Right renal pelvis (tissue), 4 donors: ENCODE measurements around the gene FAM131A. TPM values are rescaled to one million over a fixed set of nuclear protein-coding genes. Genes with fewer than 3 reads are reported as not detected.

Experiments
- DNase-seq, 4 donors: peaks; one replicate each; pipeline ENCODE4 v3.0.0-alpha.2; 2013; ENCODE audit warnings: low read depth in 4 of 4, low spot score in 3 of 4, missing footprints in 1 of 4
- polyA plus RNA-seq, 4 donors: library from polyadenylated mRNA; unstranded; fragments of 120-200 nt; gene quantifications; one replicate each; pipeline ENCODE4 v1.2.1, GENCODE V29; 2013; ENCODE audit not compliant: insufficient read length in 4 of 4

FAM131A gene
- polyA plus RNA-seq, 4 donors, result 10.5 to 15.7 (median 11.0) TPM

DNA sequence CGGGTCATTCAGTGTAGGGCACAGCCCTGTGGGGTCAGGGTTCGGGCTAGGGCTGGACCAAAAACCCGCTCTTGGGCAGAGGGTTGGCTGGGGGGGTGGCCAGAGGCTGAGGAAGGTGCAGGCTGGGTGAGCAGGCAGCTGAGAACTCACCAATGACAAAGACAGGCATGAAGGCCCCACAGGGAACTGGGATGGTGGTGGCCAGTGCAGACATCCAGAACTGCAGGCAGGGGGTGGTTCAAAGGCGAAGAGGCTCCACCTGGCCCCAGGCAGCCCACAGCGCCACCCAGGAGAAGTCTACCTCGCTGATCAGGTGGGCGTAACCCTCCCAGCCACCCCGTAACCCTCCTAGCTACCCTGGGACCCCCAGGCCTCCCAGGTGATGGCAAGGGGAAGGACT, 17.4 kb downstream of the FAM131A start:
- no peak for DNase-seq

DNA sequence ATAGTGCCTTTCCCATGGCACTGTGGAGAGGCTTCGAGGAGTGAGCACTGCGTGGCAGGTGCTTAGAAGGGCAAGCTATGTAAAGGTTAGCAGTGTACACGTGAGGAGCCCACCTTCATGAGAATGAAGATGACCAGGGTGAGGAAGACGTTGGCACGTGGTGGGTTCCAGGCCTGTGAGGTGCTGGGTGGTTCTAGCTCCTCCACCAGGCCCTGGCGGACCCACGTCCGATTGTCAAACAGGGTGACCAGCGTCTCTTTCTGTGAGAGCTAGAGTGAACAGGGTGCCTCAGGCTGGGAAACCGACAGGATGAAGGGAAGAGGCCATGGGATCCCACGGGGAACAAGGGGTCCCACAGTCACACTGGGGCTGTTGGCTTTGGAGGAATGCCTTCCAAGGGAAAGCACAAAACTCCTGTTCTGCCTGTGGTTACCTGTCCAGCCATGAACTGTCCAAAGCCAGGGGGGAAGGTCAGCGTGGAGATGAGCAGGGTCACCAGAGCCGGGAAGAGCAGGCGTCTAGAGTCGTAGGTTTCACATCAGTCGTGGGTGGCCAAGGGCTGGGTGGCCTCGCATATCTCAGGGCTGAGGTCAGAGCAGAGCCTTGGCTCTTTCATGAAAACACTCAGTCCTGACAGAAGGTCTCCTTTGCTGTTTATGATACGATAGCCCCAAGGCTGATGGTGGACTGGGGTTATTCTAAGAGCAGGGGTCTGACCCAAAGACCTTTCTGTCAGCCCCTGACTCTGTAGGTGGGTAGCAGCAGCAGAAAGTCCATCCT, 18.1 kb downstream of the FAM131A start:
- no peak for DNase-seq

DNA sequence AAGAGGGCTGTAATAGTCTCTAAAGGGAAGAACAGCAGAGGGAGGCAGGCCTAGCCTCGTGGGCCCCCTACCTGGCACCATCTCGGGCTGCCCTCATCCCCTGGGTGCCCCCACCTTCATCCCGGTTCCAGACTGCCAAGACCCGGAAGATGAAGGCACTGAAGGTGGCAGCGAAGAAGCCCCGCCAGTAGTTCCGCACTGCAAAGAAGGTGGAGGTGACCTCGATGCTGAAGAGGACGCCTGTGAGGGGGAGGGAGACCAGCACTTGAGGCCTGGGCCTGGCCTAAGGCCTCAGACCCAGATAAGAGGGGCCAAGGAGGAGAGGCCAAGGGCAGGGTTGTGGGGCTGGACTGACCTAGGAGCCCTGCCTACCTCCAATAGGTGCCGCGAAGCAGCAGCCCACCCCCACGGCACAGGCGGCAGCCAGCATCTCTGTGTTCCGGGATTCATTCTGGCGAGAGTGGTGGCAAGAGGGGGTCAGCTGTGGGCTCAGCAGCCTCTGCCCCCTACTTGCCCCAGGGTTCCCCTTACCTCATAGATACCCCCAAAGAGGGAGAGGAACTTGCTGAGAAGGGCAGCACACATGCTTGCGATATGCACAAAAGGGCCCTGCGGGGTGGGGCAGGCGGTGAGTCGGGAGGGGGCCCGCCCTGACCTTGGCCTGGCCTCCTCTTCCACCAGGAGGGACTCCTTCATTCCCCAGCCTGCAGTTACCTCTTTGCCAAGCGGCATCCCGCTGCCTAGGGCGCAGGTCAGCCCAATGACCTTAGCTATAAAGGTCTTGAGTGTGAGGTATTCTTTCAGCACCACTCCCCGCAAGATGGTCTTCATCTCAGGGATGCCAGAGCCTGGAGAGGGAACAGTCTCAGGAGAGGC, 20.1 kb downstream of the FAM131A start:
- DNase-seq, result no peak

DNA sequence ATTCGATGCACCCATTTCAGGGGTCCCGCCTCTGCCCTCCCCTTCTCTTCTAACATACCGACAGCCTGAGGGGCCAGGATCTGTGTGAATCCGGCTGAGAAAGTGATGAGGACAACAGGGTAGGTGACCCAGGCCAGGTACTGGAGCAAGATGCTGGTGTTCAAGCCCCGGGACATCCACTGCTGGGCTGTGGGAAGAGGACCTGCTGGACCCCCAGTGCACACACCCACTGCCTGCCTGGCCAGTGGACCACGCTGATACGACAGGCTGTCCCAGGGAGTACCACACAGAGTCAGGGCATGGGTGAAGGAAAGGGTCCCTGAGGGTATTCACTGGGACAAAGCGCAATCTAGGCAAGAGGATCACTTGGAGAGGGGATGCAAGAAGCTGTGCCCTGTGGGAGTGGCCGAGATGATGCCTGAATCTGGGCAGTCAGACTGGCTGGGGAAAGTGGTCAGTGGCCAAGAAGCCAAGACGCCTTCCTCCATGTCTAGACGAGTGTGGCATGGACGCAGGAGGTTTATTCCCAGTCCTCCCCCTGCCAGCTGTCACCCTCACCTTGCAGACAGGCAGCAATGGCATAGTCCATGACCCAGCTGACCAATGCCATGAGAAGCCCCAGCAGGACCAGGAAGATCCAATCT, 20.8 kb downstream of the FAM131A start:
- no peak for DNase-seq

DNA sequence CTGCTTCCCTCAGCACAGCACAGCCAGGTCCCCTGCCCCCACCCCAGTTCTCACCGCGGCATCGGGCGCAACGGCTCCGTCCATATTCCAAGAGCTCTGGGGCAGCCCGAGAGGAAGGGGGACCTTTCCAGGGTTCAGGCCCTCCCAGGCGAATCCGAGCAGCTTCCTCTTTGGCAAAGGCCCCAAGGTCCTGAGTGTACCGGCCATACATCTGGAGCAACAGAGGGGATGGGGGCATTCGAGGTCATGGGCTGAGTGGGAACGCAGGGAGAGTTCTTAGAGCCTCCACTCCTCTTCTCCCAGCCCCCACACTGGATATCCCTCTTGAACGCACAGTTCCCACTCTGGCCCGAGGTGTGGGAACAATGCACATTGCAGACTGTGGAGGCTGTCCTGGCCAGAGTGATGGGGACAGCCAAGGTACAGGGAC, 21.5 kb downstream of the FAM131A start:
- DNase-seq, result no peak

DNA sequence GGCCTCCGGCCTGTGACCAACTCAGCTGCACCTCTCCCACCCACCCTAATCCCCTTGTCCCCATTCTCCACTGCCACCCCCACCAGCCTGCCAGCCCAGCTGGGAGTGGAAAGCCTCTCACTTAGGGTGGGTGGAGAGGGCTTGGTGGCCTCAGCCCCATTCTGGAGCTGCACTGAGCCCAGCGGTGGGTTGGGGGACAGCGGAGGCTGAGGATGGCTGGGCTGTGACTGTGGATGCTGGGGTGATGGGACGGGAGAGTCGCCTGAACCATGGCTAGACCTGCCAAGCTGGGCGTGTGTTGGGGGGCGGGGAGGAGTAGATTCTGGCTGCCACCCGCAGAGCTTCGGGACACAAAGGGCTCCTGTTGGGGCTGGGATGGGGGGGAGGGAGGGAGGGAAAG, 22.2 kb downstream of the FAM131A start:
- no peak for DNase-seq

DNA sequence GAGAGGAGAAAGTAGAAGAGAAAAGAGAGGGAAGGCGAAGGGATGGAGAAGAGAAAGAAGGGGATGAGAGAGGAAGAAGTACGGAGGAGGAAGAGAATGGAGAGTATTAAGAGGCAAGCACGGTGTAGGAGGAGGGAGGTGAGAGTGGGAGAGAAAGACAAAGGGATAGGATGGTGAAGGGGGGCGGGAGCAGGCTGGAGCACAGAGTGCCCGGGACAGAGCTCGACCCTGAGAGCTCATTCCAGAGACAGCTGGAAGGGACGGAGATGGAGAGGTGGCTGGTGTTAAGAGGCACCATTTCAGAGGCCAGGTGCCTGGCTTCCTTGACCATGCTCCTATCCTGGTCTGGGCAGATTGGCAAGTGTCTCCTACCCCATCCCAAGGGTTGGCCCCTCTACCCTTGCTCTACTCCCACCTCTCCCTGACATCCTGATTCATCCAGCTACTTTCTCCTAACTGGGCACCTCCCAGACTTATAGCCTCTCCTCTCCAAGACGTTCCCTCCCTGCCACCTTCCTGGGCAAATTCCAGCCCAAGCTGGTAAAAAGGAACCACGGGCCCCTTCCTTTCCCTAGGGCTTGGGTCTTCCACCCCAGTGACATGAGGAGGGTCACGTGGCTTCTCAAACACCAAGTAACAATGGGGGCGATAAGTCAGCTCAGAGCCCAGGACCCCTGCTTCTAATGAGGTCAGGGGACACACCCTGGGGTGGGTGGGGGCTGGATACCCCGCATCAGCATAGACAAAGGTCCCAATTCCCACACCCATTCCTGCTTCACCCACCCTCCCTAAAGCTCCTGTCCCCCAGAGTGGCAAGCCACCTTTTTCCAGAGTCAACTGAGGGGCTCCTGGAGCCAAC, 22.9 kb downstream of the FAM131A start:
- no peak for DNase-seq

DNA sequence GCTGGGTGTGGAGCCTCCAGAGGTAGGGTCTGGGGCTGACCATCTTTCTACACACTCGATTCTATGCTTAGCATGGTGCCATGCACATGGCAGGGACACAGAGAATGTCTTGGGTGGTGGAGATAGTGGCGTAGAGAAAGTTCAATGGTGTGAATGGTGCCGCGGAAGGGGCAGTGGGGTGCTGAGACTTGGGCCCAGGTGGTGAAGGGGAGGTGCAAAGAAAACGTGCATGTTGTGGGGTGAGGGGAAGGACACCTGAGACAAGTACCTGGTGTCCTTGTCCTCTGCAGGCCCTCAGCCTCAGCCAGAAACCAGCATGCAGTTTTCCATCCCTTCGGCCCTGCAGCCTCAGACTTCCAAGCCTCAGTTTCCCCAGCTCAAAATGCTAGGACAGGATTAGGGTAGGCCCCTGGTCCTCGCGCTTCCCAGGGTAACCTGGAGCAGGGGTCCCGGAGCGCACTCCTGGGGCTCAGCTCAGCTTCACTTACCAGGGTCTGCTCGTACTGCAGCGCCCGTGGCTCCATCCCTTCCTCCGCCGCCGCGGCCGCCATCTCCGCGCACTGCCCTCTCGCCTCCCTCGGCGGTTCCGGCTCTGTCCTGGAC, 23.6 kb downstream of the FAM131A start:
- DNase-seq, result no peak

DNA sequence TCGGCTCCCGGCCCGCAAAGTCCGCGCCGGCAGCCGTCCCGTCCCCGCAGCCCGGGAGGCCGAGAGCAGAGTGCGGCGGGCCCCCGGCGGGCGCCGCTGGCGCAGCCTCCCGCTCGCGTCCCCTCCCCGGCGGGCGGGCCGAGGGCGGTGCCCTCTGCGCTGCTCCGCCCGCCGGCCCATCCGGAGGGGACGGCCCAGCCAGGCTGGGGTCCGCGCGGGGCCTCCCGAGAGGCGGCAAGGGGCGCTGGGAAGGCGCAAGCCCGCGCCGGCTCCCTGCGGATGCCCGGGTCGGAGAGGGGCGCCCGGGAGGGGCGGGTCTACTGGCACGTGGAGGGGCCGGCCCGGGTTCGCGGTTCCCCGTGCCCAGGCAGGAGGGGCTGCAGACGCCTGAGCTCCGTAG, 24.1 kb downstream of the FAM131A start, which contains the start of the genes CLCN2 and POLR2H:
TSS of gene CLCN2 (minus strand) at position 74 of the 400 bp plus-strand sequence. CDS start 126 bp downstream, outside the sequence.
TSS of gene POLR2H (plus strand) at position 179 of the 400 bp plus-strand sequence. CDS start 1,783 bp downstream, outside the sequence.
- peak in 1 of 4 donors; percentile 68 for DNase-seq

DNA sequence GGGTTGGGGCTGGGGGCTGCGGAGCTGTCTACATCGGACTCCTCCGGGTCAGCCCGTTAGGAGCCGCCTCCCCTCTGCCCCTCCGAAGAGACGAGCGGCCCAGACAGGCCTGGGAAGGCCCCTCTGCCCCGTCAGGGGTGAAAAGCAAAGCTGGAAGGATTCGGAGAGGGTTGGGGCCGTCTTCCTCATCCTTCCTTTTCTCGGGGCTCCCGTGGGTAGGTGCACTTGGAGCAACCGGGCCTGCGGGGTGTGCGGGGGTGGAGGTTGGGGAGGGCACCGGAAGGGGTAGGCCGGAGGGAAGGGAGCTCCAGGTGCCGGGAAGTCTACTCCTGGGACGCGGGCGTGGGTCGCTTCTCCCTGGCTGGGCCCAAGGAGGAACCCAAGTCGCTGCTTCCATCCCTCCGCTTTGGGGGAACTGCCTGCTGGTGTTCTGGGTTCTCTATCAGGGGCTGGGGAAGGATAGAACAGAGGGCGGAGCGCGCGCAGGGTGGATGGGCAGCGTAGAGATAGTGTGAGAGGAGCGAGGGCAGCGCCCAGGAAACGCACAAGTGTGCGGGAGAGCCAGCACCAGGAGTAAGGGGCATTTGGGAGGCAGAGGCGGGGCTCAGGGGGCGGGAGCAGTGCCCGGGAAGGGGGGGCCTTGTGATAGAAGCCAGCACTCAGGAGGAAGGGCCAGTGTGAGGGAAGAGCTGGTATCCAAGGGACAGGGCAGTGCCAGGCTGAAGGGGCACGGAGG, 24.7 kb downstream of the FAM131A start:
- no peak for DNase-seq

DNA sequence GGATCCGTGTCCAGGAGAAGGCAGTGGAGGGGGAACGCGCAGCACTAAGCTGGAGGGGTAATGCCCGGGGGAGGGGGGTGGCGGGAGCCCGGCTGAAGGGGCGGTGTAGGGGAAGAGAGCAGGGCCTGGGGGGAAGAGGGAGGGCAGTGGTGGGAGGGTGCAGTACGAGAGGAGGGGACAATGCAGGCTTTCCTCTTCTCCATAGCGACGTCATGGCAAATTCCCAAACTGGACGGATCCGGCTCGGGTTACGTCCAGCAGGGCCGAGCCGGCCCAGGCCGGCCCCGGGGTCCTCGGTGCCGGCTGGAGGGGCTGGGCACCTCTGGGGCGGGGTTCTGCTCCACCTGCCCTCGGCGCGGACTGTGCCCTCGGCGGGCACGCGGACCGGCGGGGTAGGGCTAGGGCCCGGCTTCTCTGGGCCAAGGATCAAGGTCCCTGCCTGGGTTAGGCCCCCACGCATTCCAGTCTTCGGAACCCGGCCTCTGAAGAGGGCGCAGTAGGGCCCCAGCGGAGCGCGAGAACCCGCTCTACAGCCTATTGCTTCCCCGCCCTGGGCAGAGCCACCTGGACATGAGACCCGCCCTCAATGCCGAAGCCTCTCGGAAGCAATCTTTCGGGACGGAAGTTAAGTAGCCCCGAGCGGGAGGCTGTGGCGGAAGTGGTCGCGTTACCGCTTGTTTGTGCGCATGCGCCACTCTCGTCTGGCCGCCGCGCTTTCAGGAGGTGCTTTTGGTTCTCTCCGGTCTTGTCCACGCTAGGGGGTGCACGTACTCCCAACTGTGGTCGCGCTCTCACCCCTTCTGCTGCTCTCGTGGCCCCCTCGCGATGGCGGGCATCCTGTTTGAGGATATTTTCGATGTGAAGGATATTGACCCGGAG, 25.5 kb downstream of the FAM131A start:
- peak; percentile 94 to 96 (median 95) for DNase-seq

DNA sequence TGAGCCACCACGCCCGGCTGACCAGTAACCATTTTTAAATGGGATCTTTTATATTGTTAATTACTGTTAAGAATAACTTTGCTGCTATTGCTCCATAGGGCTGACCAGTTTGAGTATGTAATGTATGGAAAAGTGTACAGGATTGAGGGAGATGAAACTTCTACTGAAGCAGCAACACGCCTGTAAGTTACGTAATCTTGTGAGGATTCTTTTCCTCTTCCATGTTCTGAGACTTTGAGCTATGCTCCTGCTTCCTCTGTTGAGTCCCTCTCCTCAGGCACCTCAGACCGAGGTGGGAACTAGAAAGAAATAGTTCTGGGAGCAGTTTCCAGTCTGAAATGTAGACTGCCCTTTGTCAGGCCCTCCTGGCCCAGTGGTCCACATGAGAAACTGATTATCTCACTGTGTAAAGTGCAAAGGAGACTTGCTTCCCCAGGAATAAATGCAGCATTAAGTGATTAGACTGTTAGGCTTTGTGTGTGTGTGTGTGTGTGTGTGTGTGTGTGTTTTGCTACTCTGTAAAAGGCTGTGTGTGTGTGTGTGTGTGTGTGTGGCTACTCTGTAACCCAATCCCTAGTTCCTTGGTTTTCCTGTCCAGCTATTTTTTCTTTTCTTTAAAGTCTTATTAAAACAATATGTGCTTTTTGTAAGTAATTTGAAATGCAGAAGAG, 29.4 kb downstream of the FAM131A start:
- DNase-seq, result no peak

DNA sequence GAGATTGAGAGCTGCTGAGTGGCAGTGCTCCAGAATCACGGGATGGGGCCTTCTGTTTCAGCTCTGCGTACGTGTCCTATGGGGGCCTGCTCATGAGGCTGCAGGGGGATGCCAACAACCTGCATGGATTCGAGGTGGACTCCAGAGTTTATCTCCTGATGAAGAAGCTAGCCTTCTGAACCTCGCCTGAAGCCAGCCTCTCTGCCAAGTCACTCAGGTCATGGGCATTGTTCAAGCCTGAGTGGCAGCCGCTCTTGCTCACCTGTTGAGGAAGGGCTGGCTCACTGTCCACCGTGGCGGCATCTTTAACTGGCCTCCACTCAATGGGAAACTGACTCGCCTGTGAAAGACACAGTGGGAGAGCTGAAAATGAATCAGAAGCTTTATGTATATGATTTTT, 30.7 kb downstream of the FAM131A start:
- DNase-seq, result no peak

DNA sequence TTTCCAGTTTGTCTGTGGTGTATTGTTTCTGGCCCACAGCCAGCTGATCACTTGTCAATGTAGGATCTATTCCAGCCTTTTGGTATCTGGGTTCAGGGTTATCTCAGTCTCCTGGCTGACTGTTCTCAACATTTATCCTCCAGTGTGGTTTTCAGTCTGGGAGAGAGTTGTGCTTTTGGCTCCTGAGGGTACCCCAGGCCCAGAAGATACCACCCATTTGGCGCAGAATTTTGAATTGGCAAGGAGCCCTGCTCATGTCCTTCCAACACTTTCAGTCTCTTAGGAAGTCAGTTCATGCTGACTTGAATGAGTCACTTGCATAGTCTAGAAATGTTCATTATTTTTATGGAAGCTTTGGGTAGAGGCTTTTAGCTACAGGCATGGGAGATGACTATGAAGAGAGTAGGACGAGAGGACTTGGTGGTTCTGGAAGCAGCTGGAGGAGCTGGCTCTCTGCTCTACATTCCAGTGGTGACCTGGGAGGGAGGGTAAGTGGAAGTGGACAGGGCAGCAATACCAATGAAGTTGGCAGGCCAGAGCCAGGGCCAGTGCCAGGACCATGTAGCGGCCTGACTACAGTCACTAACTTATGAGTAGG, 31.3 kb downstream of the FAM131A start:
- DNase-seq, result no peak

DNA sequence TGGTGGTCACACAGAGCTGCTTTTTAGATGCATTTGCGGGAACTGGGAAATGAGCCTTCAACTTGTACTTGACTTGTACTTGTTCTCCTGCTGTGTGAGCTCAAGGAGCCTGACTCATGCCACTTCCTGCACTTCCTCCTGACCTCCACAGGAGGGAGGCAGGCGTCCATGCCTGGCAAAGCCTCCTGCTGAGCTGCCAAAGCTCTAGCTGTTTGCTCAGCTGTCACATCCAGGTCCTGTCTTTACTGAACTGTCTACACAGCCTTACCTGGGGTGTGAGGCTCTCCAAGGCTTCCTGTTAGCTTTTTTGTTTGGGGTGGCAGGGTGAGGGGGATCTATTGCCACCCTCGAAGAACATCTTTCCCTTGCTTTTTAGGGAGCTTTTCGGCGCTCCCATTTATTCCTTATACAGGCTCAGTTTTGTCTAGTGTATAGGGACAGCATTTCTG, 34.2 kb downstream of the FAM131A start:
- DNase-seq, result peak in 1 of 4 donors; percentile 68

DNA sequence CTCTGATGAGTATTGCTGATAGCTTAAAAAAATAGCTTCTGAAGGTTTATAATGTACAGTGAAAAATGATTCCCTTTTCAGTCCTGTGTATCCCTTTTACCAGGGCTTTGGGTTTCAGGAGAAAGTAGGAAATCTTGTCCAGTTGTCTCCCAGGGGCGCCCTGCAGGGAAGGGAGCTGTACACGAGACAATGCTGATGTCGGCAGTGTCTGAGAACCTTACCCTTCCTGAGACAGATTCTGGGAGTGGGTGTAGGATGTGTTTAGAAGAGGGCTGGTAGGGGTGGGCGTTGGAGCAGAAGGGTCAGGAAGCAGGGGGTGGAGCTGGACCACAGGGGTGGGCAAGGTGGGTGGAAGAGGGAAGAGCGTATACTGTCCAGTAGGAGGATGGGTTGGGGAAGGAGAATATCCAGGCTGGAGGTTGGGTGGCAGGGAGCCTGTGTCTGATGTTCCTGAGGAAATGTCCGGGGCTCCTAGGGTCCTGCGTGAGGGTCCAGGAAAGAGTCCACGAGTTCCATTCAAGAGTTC, 35.0 kb downstream of the FAM131A start:
- no peak for DNase-seq

DNA sequence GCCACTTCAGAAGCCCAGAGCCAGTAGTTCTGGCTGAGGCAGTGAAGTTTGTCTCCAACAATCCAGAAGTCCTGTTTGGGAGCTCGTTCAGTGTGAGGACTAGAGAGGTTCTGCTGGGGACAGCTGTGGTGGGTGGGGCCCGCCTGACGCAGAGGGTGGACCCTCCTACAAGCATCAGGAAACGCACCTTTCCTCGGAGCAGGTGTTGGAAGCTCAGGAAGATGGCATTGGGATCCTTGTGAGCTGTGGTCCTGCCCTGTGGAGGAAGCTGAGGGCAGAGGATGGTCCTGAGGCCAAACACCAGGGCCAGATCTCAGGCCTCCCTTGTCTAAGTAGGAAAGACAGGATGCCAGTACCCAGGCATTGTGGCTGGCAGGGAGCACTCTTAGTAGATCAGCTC, 35.5 kb downstream of the FAM131A start:
- DNase-seq, result no peak
